ENCODE measurements around the gene RPUSD1.
"Not testable (repeated sequence)": the region's sequence is repeated elsewhere in the genome, so short reads cannot be mapped to it uniquely, and the experiment has no call there.

Gene RPUSD1

GRCh38 chr16:776824-777223 lies 11.4 kb downstream of the RPUSD1 start:
- Histone ChIP-seq H3K27ac (ENCODE audit: low read depth, low read length) (no peak overlapping the region), H3K36me3 (ENCODE audit: low read length) (no peaks in the 10 kb centered on the region), H3K79me2 (ENCODE audit: insufficient read depth, low read length) (no peaks in the 10 kb centered on the region), H3K4me3 (ENCODE audit: insufficient read depth, low read length, poor library complexity, severe bottlenecking) (no peak overlapping the region), H3K9me3 (ENCODE audit: insufficient read depth, low read length) (no peaks in the 10 kb centered on the region), H3K4me2 (ENCODE audit: low read depth, low read length, poor library complexity, severe bottlenecking) (no peak overlapping the region), H4K20me1 (ENCODE audit: low read depth, low read length) (no peaks in the 10 kb centered on the region), H3K9me2 (replicated peaks; ENCODE audit: insufficient read depth, low read length) (no peaks in the 10 kb centered on the region), H2AFZ (ENCODE audit: low read depth, low read length, severe bottlenecking) (no peak overlapping the region), H3K27me3 (ENCODE audit: low read length) (no peaks in the 10 kb centered on the region), H3F3A (ENCODE audit: insufficient read depth) (no peaks in the 10 kb centered on the region), H3K9ac (ENCODE audit: low read length) (no peak overlapping the region)
- TF ChIP-seq CTCF (IDR thresholded peaks at IDR 0.05; ENCODE audit: insufficient read depth, low read length, poor library complexity, severe bottlenecking) (no peak), EZH2phosphoT487 (conservative IDR thresholded peaks at IDR 0.05; ENCODE audit: low read length) (no peak)

- H4K20me1 ChIP-seq (ENCODE audit: low read depth, low read length); H3K27me3 ChIP-seq (ENCODE audit: low read length); H3K9ac ChIP-seq (ENCODE audit: low read length); H3K27ac ChIP-seq (ENCODE audit: low read depth, low read length); H2AFZ ChIP-seq (ENCODE audit: low read depth, low read length, severe bottlenecking); H3K4me2 ChIP-seq (ENCODE audit: low read depth, low read length, poor library complexity, severe bottlenecking); H3F3A ChIP-seq (ENCODE audit: insufficient read depth); H3K9me3 ChIP-seq (ENCODE audit: insufficient read depth, low read length); H3K9me2 ChIP-seq (replicated peaks; ENCODE audit: insufficient read depth, low read length); H3K79me2 ChIP-seq (ENCODE audit: insufficient read depth, low read length); H3K36me3 ChIP-seq (ENCODE audit: low read length); H3K4me3 ChIP-seq (ENCODE audit: insufficient read depth, low read length, poor library complexity, severe bottlenecking): not testable (repeated sequence)
These were observed 11.9 kb downstream of the RPUSD1 start for GRCh38 chr16:776298-776697.

GRCh38 chr16:775236-775796 lies 12.9 kb downstream of the RPUSD1 start:
- Histone ChIP-seq H3K79me2 (ENCODE audit: insufficient read depth, low read length) (no peaks in the 10 kb centered on the region), H3K4me3 (ENCODE audit: insufficient read depth, low read length, poor library complexity, severe bottlenecking) (no peak overlapping the region), H3K9ac (ENCODE audit: low read length) (no peak overlapping the region), H2AFZ (ENCODE audit: low read depth, low read length, severe bottlenecking) (no peak overlapping the region), H3K9me3 (ENCODE audit: insufficient read depth, low read length) (no peaks in the 10 kb centered on the region), H3K4me2 (ENCODE audit: low read depth, low read length, poor library complexity, severe bottlenecking) (no peak overlapping the region), H3F3A (ENCODE audit: insufficient read depth) (no peaks in the 10 kb centered on the region), H3K9me2 (replicated peaks; ENCODE audit: insufficient read depth, low read length) (no peaks in the 10 kb centered on the region), H3K27ac (ENCODE audit: low read depth, low read length) (no peak overlapping the region), H4K20me1 (ENCODE audit: low read depth, low read length) (no peaks in the 10 kb centered on the region), H3K27me3 (ENCODE audit: low read length) (no peaks in the 10 kb centered on the region), H3K36me3 (ENCODE audit: low read length) (no peaks in the 10 kb centered on the region)
- TF ChIP-seq CTCF (IDR thresholded peaks at IDR 0.05; ENCODE audit: insufficient read depth, low read length, poor library complexity, severe bottlenecking) = no peak
- no peak for TF ChIP-seq EZH2phosphoT487 (conservative IDR thresholded peaks at IDR 0.05; ENCODE audit: low read length)

GRCh38 chr16:774086-775001 lies 13.8 kb downstream of the RPUSD1 start:
- Histone ChIP-seq H3K79me2 (ENCODE audit: insufficient read depth, low read length) (no peaks in the 10 kb centered on the region), H2AFZ (ENCODE audit: low read depth, low read length, severe bottlenecking) (no peak overlapping the region), H3K9me2 (replicated peaks; ENCODE audit: insufficient read depth, low read length) (no peaks in the 10 kb centered on the region), H3K36me3 (ENCODE audit: low read length) (no peaks in the 10 kb centered on the region), H3K4me3 (ENCODE audit: insufficient read depth, low read length, poor library complexity, severe bottlenecking) (no peak overlapping the region), H3F3A (ENCODE audit: insufficient read depth) (no peaks in the 10 kb centered on the region), H3K9me3 (ENCODE audit: insufficient read depth, low read length) (no peaks in the 10 kb centered on the region), H3K27ac (ENCODE audit: low read depth, low read length) (no peak overlapping the region), H4K20me1 (ENCODE audit: low read depth, low read length) (no peaks in the 10 kb centered on the region), H3K27me3 (ENCODE audit: low read length) (no peaks in the 10 kb centered on the region), H3K9ac (ENCODE audit: low read length) (no peak overlapping the region), H3K4me2 (ENCODE audit: low read depth, low read length, poor library complexity, severe bottlenecking) (no peak overlapping the region)
- TF ChIP-seq EZH2phosphoT487 (conservative IDR thresholded peaks at IDR 0.05; ENCODE audit: low read length) (no peak), CTCF (IDR thresholded peaks at IDR 0.05; ENCODE audit: insufficient read depth, low read length, poor library complexity, severe bottlenecking) (no peak)
